Fibroblast of villous mesenchyme (primary cell): ENCODE results near the gene FITM2. TPM values are rescaled to one million over a fixed set of nuclear protein-coding genes. Genes with fewer than 3 reads are reported as not detected.

Experiments used
- DNase-seq: peaks from one replicate; pipeline ENCODE4 v3.0.0-alpha.2; 2010; ENCODE audit warnings: low read depth
- H3K4me3 ChIP-seq: 2 replicates; pipeline ENCODE4 v1.5.1; 2011; ENCODE audit warnings: low read depth, mild to moderate bottlenecking, low read length
- CTCF ChIP-seq: IDR thresholded peaks from 2 replicates; pipeline ENCODE4 v1.5.1; 2012; ENCODE audit warnings: low read depth, mild to moderate bottlenecking, low read length; ENCODE audit not compliant: insufficient read depth
- small RNA-seq: library from RNA; depleted of rRNA; stranded (forward); fragments of <200 nt; gene quantifications from one replicate; pipeline ENCODE3, GENCODE V24; 2012
- total RNA-seq: library from RNA; depleted of rRNA; stranded (reverse); fragments of >200 nt; gene quantifications from 2 replicates; pipeline ENCODE4 v1.2.3, GENCODE V29; 2012

Gene FITM2
- total RNA-seq, 1 donor, result 10.8 TPM

- no peak for DNase-seq
- no peak overlapping the region for H3K4me3 ChIP-seq
- TF ChIP-seq CTCF, result no peak
Measured at GRCh38 chr20:44264287-44264686, 46.7 kb downstream of the FITM2 start.

GRCh38 chr20:44258226-44258890, 52.6 kb downstream of the FITM2 start:
- TF ChIP-seq CTCF, result no peak
- no peak overlapping the region for H3K4me3 ChIP-seq
- DNase-seq, result no peak

- no peak for TF ChIP-seq CTCF
- H3K4me3 ChIP-seq, result no peak overlapping the region
- DNase-seq, result no peak
Measured at GRCh38 chr20:44256961-44257360, 54.0 kb downstream of the FITM2 start.

GRCh38 chr20:44255942-44256341, 55.1 kb downstream of the FITM2 start:
- no peak for DNase-seq
- H3K4me3 ChIP-seq, result no peak overlapping the region
- TF ChIP-seq CTCF, result no peak

GRCh38 chr20:44254073-44254472, 56.9 kb downstream of the FITM2 start:
- no peak for DNase-seq
- no peak for TF ChIP-seq CTCF
- H3K4me3 ChIP-seq, result no peak overlapping the region

- no peak overlapping the region for H3K4me3 ChIP-seq
- no peak for DNase-seq
- TF ChIP-seq CTCF, result no peak
Measured at GRCh38 chr20:44253528-44253927, 57.5 kb downstream of the FITM2 start.

Small RNAs within 50 kb of the gene (small RNA-seq; reads per million reads assigned to genes)
- not detected for gene RF00019

Other genes starting within 250 kb of the FITM2 start
- 37.4 and 50.5 TPM in 2 replicates for gene JPH2, start 124.0 kb downstream of the FITM2 start, total RNA-seq
- gene OSER1, start 100.4 kb downstream of the FITM2 start, total RNA-seq, result 28.7 and 45.8 TPM in 2 replicates
- not detected in 2 replicates for gene GDAP1L1, start 63.9 kb downstream of the FITM2 start, total RNA-seq
- gene R3HDML, start 25.8 kb upstream of the FITM2 start, total RNA-seq, result not detected in 2 replicates
- not detected in 2 replicates for gene HNF4A, start 44.5 kb upstream of the FITM2 start, total RNA-seq
- 16.1 and 22.9 TPM in 2 replicates for gene TTPAL, start 164.7 kb upstream of the FITM2 start, total RNA-seq
- gene SERINC3, start 210.9 kb upstream of the FITM2 start, total RNA-seq, result 90.5 and 136 TPM in 2 replicates